ENCODE results near the gene CC2D1A.

The CC2D1A gene

DNA sequence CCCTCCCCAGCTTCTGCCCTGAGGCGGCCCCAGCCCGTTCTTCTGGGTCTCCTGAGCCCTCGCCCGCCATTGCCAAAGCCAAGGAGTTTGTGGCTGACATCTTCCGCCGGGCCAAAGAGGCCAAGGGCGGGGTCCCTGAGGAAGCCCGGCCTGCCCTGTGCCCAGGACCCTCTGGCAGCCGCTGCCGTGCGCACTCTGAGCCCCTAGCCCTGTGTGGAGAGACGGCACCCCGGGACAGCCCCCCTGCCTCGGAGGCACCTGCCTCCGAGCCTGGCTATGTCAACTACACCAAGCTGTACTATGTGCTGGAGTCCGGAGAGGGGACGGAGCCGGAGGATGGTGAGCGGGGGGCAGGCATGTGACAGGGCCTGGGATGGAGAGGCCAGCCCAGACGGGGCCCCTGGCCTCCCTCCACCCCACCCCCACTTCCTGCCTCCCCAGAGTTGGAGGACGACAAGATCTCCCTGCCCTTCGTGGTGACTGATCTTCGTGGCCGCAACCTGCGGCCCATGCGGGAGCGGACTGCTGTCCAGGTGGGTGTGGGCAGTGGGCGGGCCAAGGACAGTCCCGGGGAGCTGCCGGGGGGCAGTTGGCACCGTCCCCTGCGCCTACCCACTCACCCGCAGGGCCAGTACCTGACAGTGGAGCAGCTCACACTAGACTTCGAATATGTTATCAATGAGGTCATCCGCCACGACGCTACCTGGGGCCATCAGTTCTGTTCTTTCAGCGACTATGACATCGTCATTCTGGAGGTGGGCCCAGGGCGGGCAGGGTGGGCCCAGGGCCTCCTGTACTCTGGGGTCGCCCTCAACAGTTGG lies 53.4 kb downstream of the CC2D1A start:
- no peak overlapping the region for H2BK5ac ChIP-seq (ENCODE audit: low read depth, low read length, poor library complexity)
- no CpG with 5 or more reads among the region's 41 CpGs for WGBS (ENCODE audit: extremely low coverage, insufficient coverage, insufficient read length)
- H3K79me2 ChIP-seq (ENCODE audit: control insufficient read depth, insufficient read depth, low read length, poor library complexity), result no peaks in the 10 kb centered on the region
- H3K36me3 ChIP-seq (ENCODE audit: control insufficient read depth in 1 of 2, insufficient read depth in 2 of 2, low read length in 2 of 2), result peaks cover 79 to 81% of the 10 kb centered on the region in 2 experiments
- peaks cover 0 to 2% of the 10 kb centered on the region in 2 experiments for H3K4me1 ChIP-seq (ENCODE audit: control insufficient read depth in 1 of 2, insufficient read depth in 2 of 2, low read length in 2 of 2)
- no peak overlapping the region for H2BK120ac ChIP-seq (ENCODE audit: insufficient read depth, low read length, poor library complexity)
- no peak overlapping the region for H2AK5ac ChIP-seq (ENCODE audit: low read length)
- no peak overlapping the region for H2BK12ac ChIP-seq (ENCODE audit: low read length)
- H4K8ac ChIP-seq (ENCODE audit: low read depth, low read length), result no peak overlapping the region
- H3K27ac ChIP-seq (ENCODE audit: low read depth, low read length), result no peak overlapping the region
- no peak overlapping the region for H3K4me2 ChIP-seq (ENCODE audit: low read length)
- no peak overlapping the region for H3K23ac ChIP-seq (ENCODE audit: low read length)
- H4K91ac ChIP-seq (ENCODE audit: low read depth, low read length), result no peak overlapping the region
- no peaks in the 10 kb centered on the region for H3K9me3 ChIP-seq (ENCODE audit: insufficient read depth, low read depth, low read length)
- no peak overlapping the region for H2AFZ ChIP-seq (ENCODE audit: insufficient read depth, low read length, poor library complexity)
- H3K9ac ChIP-seq (ENCODE audit: low read length), result no peak overlapping the region
- DNase-seq, result no peak
- H4K12ac ChIP-seq (ENCODE audit: low read depth, low read length), result no peak overlapping the region
- H3K4ac ChIP-seq (ENCODE audit: low read depth, low read length), result no peak overlapping the region
- H3K14ac ChIP-seq (ENCODE audit: low read length), result no peak overlapping the region
- no peaks in the 10 kb centered on the region for H3K79me1 ChIP-seq (ENCODE audit: low read length)
- H3K27me3 ChIP-seq (ENCODE audit: insufficient read depth, low read length), result no peaks in the 10 kb centered on the region
- H3K4me3 ChIP-seq (ENCODE audit: low read depth, low read length), result no peak overlapping the region
- no peak overlapping the region for H3K18ac ChIP-seq (ENCODE audit: low read length)

DNA sequence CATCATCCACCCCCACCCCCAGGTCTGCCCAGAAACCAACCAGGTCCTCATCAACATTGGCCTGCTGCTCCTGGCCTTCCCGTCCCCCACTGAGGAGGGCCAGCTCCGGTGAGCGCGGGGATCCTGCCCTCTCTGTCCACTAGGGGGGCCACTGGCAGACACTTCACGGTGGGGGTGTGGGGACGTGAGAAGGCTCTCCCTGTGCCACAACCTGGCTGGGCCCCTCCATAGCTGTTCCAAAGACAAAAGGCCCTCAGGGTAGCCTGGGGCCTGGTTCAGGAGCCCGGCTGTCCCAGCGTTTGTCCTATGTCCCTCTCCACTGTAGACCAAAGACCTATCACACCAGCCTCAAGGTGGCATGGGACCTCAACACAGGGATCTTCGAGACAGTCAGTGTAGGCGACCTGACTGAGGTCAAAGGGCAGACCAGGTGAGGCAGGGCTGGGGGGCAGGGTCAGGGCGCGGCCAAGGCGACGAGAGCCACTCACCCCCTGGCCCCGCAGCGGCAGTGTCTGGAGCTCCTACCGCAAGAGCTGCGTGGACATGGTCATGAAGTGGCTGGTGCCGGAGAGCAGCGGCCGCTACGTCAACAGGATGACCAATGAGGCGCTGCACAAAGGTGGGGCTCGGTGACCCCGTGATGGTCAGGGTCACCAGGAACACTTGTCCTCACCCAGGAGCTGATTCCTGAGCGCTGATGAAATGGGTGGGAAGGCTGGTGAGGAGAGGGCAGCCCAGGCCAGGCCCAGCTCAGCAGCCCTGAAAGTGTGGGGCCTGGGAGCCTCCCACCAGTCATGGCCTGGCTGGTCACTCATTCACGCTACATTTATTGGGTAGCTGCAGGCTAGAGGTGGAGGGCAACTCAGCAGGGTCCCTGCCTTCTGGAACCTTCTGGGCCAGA lies 54.2 kb downstream of the CC2D1A start:
- H2BK120ac ChIP-seq (ENCODE audit: insufficient read depth, low read length, poor library complexity), result no peak overlapping the region
- peaks cover 0 to 2% of the 10 kb centered on the region in 2 experiments for H3K4me1 ChIP-seq (ENCODE audit: control insufficient read depth in 1 of 2, insufficient read depth in 2 of 2, low read length in 2 of 2)
- H4K8ac ChIP-seq (ENCODE audit: low read depth, low read length), result no peak overlapping the region
- H2BK12ac ChIP-seq (ENCODE audit: low read length), result no peak overlapping the region
- no peak overlapping the region for H3K23ac ChIP-seq (ENCODE audit: low read length)
- H2AFZ ChIP-seq (ENCODE audit: insufficient read depth, low read length, poor library complexity), result no peak overlapping the region
- H3K27ac ChIP-seq (ENCODE audit: low read depth, low read length), result no peak overlapping the region
- no peaks in the 10 kb centered on the region for H3K9me3 ChIP-seq (ENCODE audit: insufficient read depth, low read depth, low read length)
- peaks cover 77 to 80% of the 10 kb centered on the region in 2 experiments for H3K36me3 ChIP-seq (ENCODE audit: control insufficient read depth in 1 of 2, insufficient read depth in 2 of 2, low read length in 2 of 2)
- no peak overlapping the region for H3K4me3 ChIP-seq (ENCODE audit: low read depth, low read length)
- H3K18ac ChIP-seq (ENCODE audit: low read length), result no peak overlapping the region
- H3K27me3 ChIP-seq (ENCODE audit: insufficient read depth, low read length), result no peaks in the 10 kb centered on the region
- H2BK5ac ChIP-seq (ENCODE audit: low read depth, low read length, poor library complexity), result no peak overlapping the region
- DNase-seq, result peak in 1 of 2 donors; percentile 21
- H3K79me2 ChIP-seq (ENCODE audit: control insufficient read depth, insufficient read depth, low read length, poor library complexity), result no peaks in the 10 kb centered on the region
- H3K4ac ChIP-seq (ENCODE audit: low read depth, low read length), result no peak overlapping the region
- no peak overlapping the region for H3K4me2 ChIP-seq (ENCODE audit: low read length)
- H4K12ac ChIP-seq (ENCODE audit: low read depth, low read length), result no peak overlapping the region
- H4K91ac ChIP-seq (ENCODE audit: low read depth, low read length), result no peak overlapping the region
- no CpG with 5 or more reads among the region's 27 CpGs for WGBS (ENCODE audit: extremely low coverage, insufficient coverage, insufficient read length)
- H3K79me1 ChIP-seq (ENCODE audit: low read length), result no peaks in the 10 kb centered on the region
- H3K9ac ChIP-seq (ENCODE audit: low read length), result no peak overlapping the region
- H2AK5ac ChIP-seq (ENCODE audit: low read length), result no peak overlapping the region
- no peak overlapping the region for H3K14ac ChIP-seq (ENCODE audit: low read length)

DNA sequence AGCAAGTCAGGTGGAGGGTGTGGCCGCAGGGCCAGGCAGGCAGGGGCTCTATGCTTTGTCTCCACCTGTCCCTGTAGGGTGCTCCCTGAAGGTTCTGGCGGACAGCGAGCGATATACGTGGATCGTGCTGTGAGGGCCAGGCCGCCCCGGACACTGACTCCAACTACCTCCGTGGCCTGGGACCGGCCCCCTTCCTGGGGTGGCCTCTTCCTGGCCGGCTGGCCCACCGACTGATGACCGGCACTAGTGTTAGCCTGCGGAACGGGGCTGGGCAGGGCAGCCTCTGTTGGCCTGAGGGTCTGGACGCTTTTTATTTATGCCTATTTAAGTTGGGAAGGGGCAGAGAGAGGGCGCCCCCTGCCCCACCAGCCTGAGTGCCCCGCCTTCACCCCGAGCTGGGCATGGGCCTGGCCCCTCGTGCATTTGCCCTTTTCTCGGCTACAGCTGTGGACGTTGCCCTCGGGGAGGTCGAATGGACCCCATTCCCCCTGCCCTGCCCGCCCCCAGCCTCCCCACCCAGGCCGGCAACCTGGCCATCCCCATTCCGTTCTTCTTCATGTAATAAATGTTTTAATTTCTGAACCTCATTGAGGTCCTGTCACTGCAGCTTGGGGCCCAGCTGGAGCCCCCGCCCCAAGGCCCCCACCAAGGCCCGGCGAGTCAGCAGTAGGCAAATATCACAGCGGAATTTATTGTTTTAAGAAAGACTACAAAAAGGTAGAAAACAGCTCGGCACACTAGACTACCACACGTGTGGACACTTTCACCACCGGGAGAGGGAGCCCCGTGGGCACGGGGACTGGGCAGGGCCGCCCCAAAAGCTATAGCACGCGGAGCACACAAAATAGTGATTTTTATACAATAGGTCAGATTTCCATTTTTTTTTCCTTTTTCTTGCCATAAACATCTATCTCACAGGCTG lies 55.1 kb downstream of the CC2D1A start:
- Histone ChIP-seq H2BK120ac (ENCODE audit: insufficient read depth, low read length, poor library complexity) (no peak overlapping the region), H4K12ac (ENCODE audit: low read depth, low read length) (no peak overlapping the region), H3K4me2 (ENCODE audit: low read length) (no peak overlapping the region), H2AFZ (ENCODE audit: insufficient read depth, low read length, poor library complexity) (no peak overlapping the region), H4K91ac (ENCODE audit: low read depth, low read length) (no peak overlapping the region), H3K23ac (ENCODE audit: low read length) (no peak overlapping the region), H4K8ac (ENCODE audit: low read depth, low read length) (no peak overlapping the region), H3K9ac (ENCODE audit: low read length) (no peak overlapping the region), H3K27me3 (ENCODE audit: insufficient read depth, low read length) (no peaks in the 10 kb centered on the region), H3K79me2 (ENCODE audit: control insufficient read depth, insufficient read depth, low read length, poor library complexity) (no peaks in the 10 kb centered on the region), H2BK12ac (ENCODE audit: low read length) (no peak overlapping the region), H3K79me1 (ENCODE audit: low read length) (no peaks in the 10 kb centered on the region), H3K4ac (ENCODE audit: low read depth, low read length) (no peak overlapping the region), H3K4me1 (ENCODE audit: control insufficient read depth in 1 of 2, insufficient read depth in 2 of 2, low read length in 2 of 2) (peaks cover 0 to 2% of the 10 kb centered on the region in 2 experiments), H2AK5ac (ENCODE audit: low read length) (no peak overlapping the region), H3K36me3 (ENCODE audit: control insufficient read depth in 1 of 2, insufficient read depth in 2 of 2, low read length in 2 of 2) (peaks cover 77 to 80% of the 10 kb centered on the region in 2 experiments), H3K14ac (ENCODE audit: low read length) (no peak overlapping the region), H3K27ac (ENCODE audit: low read depth, low read length) (no peak overlapping the region), H3K4me3 (ENCODE audit: low read depth, low read length) (no peak overlapping the region), H2BK5ac (ENCODE audit: low read depth, low read length, poor library complexity) (no peak overlapping the region), H3K18ac (ENCODE audit: low read length) (no peak overlapping the region), H3K9me3 (ENCODE audit: insufficient read depth, low read depth, low read length) (peaks cover 4% of the 10 kb centered on the region)
- no CpG with 5 or more reads among the region's 39 CpGs for WGBS (ENCODE audit: extremely low coverage, insufficient coverage, insufficient read length)
- DNase-seq, result no peak

All from trophoblast cell (in vitro differentiated cells and primary cell).